OCI-LY7 (cell line): ENCODE results near the gene SCAF1.

Source experiments
- EZH2phosphoT487 ChIP-seq: fragments of 200-600 bp; sonication (generic); IDR thresholded peaks from 2 replicates; pipeline ENCODE4 v1.6.1; 2018; ENCODE audit warnings: low read depth, borderline replicate concordance, mild to moderate bottlenecking, mixed run types, antibody characterized with exemption, low read length, moderate library complexity, mixed read lengths
- TF ChIP-seq, protein P1 (sequence below): fragments of 200-600 bp; sonication (generic); conservative IDR thresholded peaks from 2 replicates; pipeline ENCODE4 v1.5.1; 2014; ENCODE audit warnings: mild to moderate bottlenecking, antibody characterized with exemption, low read length, moderate library complexity, mixed read lengths

DNA sequence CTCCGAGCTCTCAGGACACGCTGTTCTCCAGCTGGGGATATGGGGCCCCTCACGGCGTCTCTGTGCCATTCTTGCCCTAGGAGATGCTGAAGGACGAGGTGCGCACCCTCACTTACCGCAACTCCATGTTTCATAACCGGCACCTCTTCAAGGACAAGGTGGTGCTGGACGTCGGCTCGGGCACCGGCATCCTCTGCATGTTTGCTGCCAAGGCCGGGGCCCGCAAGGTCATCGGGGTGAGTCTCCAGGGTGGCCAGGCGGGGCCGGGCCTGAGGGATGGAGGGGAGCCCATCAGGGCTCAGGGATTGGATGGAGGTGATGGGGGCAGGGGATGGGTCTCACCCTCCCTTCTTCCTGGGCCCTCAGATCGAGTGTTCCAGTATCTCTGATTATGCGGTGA lies 39.8 kb downstream of the SCAF1 start:
- TF ChIP-seq, protein P1, sequence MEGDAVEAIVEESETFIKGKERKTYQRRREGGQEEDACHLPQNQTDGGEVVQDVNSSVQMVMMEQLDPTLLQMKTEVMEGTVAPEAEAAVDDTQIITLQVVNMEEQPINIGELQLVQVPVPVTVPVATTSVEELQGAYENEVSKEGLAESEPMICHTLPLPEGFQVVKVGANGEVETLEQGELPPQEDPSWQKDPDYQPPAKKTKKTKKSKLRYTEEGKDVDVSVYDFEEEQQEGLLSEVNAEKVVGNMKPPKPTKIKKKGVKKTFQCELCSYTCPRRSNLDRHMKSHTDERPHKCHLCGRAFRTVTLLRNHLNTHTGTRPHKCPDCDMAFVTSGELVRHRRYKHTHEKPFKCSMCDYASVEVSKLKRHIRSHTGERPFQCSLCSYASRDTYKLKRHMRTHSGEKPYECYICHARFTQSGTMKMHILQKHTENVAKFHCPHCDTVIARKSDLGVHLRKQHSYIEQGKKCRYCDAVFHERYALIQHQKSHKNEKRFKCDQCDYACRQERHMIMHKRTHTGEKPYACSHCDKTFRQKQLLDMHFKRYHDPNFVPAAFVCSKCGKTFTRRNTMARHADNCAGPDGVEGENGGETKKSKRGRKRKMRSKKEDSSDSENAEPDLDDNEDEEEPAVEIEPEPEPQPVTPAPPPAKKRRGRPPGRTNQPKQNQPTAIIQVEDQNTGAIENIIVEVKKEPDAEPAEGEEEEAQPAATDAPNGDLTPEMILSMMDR = no peak
- TF ChIP-seq EZH2phosphoT487 = no peak
